C4-2B (cell line): ENCODE data around the gene PPP2R5E.

ENCODE experiments used
- ZFX ChIP-seq: fragments of 450-650 bp; IDR thresholded peaks from 2 replicates; pipeline ENCODE4 v1.6.1; 2017
- TF ChIP-seq, protein P1 (sequence below): fragments of 450-650 bp; conservative IDR thresholded peaks from 2 replicates; pipeline ENCODE4 v1.5.1; 2017; ENCODE audit warnings: mild to moderate bottlenecking

DNA sequence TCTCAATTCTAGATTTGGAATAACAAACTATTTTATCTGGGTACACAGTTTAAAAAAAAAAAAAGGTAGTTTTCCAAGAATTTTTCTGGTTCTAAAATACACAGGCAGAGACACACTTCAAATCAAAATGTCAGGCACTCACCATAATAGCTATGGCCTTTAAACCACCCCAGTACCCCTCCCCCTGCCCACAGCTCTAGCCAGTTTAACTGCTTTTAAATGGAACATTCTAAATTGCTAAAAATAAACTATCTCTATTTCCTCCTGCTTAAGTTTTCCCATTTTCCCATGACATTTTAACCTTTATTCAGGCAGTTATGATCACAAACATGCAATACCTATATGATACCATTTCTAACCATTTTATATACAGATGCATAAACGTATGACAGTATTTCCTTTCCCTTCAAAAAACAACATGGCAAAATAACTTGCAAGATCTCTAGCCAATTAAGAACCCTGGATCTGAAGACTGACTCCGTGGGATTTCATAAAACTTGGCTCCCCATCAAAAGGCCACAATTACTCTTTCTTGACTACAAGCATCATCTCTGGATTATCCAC lies 46.3 kb downstream of the PPP2R5E start:
- TF ChIP-seq, protein P1, sequence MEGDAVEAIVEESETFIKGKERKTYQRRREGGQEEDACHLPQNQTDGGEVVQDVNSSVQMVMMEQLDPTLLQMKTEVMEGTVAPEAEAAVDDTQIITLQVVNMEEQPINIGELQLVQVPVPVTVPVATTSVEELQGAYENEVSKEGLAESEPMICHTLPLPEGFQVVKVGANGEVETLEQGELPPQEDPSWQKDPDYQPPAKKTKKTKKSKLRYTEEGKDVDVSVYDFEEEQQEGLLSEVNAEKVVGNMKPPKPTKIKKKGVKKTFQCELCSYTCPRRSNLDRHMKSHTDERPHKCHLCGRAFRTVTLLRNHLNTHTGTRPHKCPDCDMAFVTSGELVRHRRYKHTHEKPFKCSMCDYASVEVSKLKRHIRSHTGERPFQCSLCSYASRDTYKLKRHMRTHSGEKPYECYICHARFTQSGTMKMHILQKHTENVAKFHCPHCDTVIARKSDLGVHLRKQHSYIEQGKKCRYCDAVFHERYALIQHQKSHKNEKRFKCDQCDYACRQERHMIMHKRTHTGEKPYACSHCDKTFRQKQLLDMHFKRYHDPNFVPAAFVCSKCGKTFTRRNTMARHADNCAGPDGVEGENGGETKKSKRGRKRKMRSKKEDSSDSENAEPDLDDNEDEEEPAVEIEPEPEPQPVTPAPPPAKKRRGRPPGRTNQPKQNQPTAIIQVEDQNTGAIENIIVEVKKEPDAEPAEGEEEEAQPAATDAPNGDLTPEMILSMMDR: no peak
- no peak for TF ChIP-seq ZFX
